Cardiac muscle cell (in vitro differentiated cells and primary cell): Measurements from ENCODE around the gene NIPAL1. TPM values are rescaled to one million over a fixed set of nuclear protein-coding genes. Genes with fewer than 3 reads are reported as not detected.

Experiments used
- DNase-seq, 2 donors: peaks; one replicate each; pipeline versions ENCODE4 v3.0.0 to v3.0.0-alpha.2; 2010 to 2017; ENCODE audit warnings: low read depth in 1 of 2, low spot score in 1 of 2
- H3K27ac ChIP-seq: fragments of 200-600 bp; sonication (generic); 2 replicates; pipeline ENCODE4 v1.5.1; 2016
- H3K27me3 ChIP-seq: fragments of 200-600 bp; sonication (generic); 2 replicates; pipeline ENCODE4 v1.6.0; 2016; ENCODE audit warnings: control low read depth
- H3K36me3 ChIP-seq: fragments of 200-600 bp; sonication (generic); 2 replicates; pipeline ENCODE4 v1.5.1; 2016; ENCODE audit warnings: control low read depth
- H3K4me1 ChIP-seq: fragments of 200-600 bp; sonication (generic); 2 replicates; pipeline ENCODE4 v1.8.1; 2017; ENCODE audit warnings: low read depth, mild to moderate bottlenecking, mixed run types
- H3K4me3 ChIP-seq: fragments of 200-600 bp; sonication (generic); 2 replicates; pipeline ENCODE4 v1.5.1; 2016; ENCODE audit warnings: mild to moderate bottlenecking
- H3K9me3 ChIP-seq: fragments of 200-600 bp; sonication (generic); 2 replicates; pipeline ENCODE4 v1.5.1; 2017; ENCODE audit warnings: low read depth, mild to moderate bottlenecking, control low read depth
- CTCF ChIP-seq: IDR thresholded peaks from 2 replicates; pipeline ENCODE4 v1.5.1; 2012; ENCODE audit warnings: low read depth, mild to moderate bottlenecking, low read length
- polyA plus RNA-seq: library from polyadenylated mRNA; unstranded; fragments of >200 nt; fragmentation: Nextera tagmentation; extraction: Ambion mirVana; gene quantifications from 2 replicates; pipeline ENCODE4 v1.2.1, GENCODE V29; 2016
- total RNA-seq: library from RNA; depleted of rRNA; stranded (reverse); fragments of >200 nt; gene quantifications from 2 replicates; pipeline ENCODE4 v1.2.3, GENCODE V29; 2016

The NIPAL1 gene
- total and polyA plus RNA-seq, 2 experiments from 2014 or later, result 2.1 to 8.5 TPM

GRCh38 chr4:48032721-48033120 lies 16.1 kb downstream of the NIPAL1 start:
- no peak for TF ChIP-seq CTCF
- Histone ChIP-seq H3K4me1 (peaks cover 33% of the 10 kb centered on the region), H3K27ac (peak overlapping the region; percentile 99), H3K36me3 (no peaks in the 10 kb centered on the region), H3K9me3 (no peaks in the 10 kb centered on the region), H3K4me3 (no peak overlapping the region), H3K27me3 (no peaks in the 10 kb centered on the region)
- DNase-seq, result peak in 1 of 2 donors; percentile 27

GRCh38 chr4:48033412-48033811 lies 16.8 kb downstream of the NIPAL1 start:
- H3K9me3 ChIP-seq, result no peaks in the 10 kb centered on the region
- DNase-seq, result no peak
- peaks cover 33% of the 10 kb centered on the region for H3K4me1 ChIP-seq
- H3K4me3 ChIP-seq, result no peak overlapping the region
- no peaks in the 10 kb centered on the region for H3K27me3 ChIP-seq
- no peaks in the 10 kb centered on the region for H3K36me3 ChIP-seq
- no peak for TF ChIP-seq CTCF
- peak overlapping the region; percentile 99 for H3K27ac ChIP-seq

GRCh38 chr4:48033825-48034413 lies 17.3 kb downstream of the NIPAL1 start:
- Histone ChIP-seq H3K9me3 (no peaks in the 10 kb centered on the region), H3K36me3 (no peaks in the 10 kb centered on the region), H3K4me3 (no peak overlapping the region), H3K4me1 (peaks cover 31% of the 10 kb centered on the region), H3K27ac (no peak overlapping the region), H3K27me3 (no peaks in the 10 kb centered on the region)
- DNase-seq, result peak in 1 of 2 donors; percentile 25
- TF ChIP-seq CTCF, result peak; percentile 65

GRCh38 chr4:48035952-48036351 lies 19.4 kb downstream of the NIPAL1 start:
- no peak for TF ChIP-seq CTCF
- no peak overlapping the region for H3K4me3 ChIP-seq
- H3K27ac ChIP-seq, result no peak overlapping the region
- peaks cover 19% of the 10 kb centered on the region for H3K4me1 ChIP-seq
- DNase-seq, result no peak
- H3K36me3 ChIP-seq, result no peaks in the 10 kb centered on the region
- H3K9me3 ChIP-seq, result no peaks in the 10 kb centered on the region
- H3K27me3 ChIP-seq, result no peaks in the 10 kb centered on the region

GRCh38 chr4:48037117-48037462 lies 20.5 kb downstream of the NIPAL1 start:
- H3K4me3 ChIP-seq, result no peak overlapping the region

More at GRCh38 chr4:48037117-48037462, 20.5 kb downstream of the NIPAL1 start:
- DNase-seq, result no peak
- H3K9me3 ChIP-seq, result no peaks in the 10 kb centered on the region
- TF ChIP-seq CTCF, result no peak
- H3K4me1 ChIP-seq, result peaks cover 12% of the 10 kb centered on the region
- no peak overlapping the region for H3K27ac ChIP-seq
- H3K27me3 ChIP-seq, result no peaks in the 10 kb centered on the region
- no peaks in the 10 kb centered on the region for H3K36me3 ChIP-seq
